C4-2B (cell line): ENCODE results near the gene PURB.

Experiments used
- CTCF ChIP-seq: fragments of 450-650 bp; conservative IDR thresholded peaks from 2 replicates; pipeline ENCODE4 v1.5.1; 2017; ENCODE audit warnings: mild to moderate bottlenecking
- ZFX ChIP-seq: fragments of 450-650 bp; IDR thresholded peaks from 2 replicates; pipeline ENCODE4 v1.6.1; 2017

- TF ChIP-seq CTCF = no peak
- no peak for TF ChIP-seq ZFX
Measured at GRCh38 chr7:44918029-44918428, 32.7 kb upstream of the PURB start.
